ENCODE data around the gene LOXL3. TPM values are rescaled to one million over a fixed set of nuclear protein-coding genes. Genes with fewer than 3 reads are reported as not detected.
A peak's percentile ranks its signal among the peaks of the same experiment; 100 is the strongest.
"Not testable (repeated sequence)": the region's sequence is repeated elsewhere in the genome, so short reads cannot be mapped to it uniquely, and the experiment has no call there.

The LOXL3 gene
- total RNA-seq, 1 donor from 2014 or later = 112 TPM

- TF ChIP-seq, protein P1, sequence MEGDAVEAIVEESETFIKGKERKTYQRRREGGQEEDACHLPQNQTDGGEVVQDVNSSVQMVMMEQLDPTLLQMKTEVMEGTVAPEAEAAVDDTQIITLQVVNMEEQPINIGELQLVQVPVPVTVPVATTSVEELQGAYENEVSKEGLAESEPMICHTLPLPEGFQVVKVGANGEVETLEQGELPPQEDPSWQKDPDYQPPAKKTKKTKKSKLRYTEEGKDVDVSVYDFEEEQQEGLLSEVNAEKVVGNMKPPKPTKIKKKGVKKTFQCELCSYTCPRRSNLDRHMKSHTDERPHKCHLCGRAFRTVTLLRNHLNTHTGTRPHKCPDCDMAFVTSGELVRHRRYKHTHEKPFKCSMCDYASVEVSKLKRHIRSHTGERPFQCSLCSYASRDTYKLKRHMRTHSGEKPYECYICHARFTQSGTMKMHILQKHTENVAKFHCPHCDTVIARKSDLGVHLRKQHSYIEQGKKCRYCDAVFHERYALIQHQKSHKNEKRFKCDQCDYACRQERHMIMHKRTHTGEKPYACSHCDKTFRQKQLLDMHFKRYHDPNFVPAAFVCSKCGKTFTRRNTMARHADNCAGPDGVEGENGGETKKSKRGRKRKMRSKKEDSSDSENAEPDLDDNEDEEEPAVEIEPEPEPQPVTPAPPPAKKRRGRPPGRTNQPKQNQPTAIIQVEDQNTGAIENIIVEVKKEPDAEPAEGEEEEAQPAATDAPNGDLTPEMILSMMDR (IDR thresholded peaks at IDR 0.05) = no peak
- H3K36me3 Mint-ChIP-seq (ENCODE audit: low read depth) = no peaks in the 10 kb centered on the region
- H3K27me3 Mint-ChIP-seq (ENCODE audit: low read depth) = no peaks in the 10 kb centered on the region
- no peaks in the 10 kb centered on the region for H3K9me3 Mint-ChIP-seq (ENCODE audit: low read depth)
- peak overlapping the region; percentile 89 for H3K27ac Mint-ChIP-seq (ENCODE audit: unreplicated experiment)
- H3K4me1 Mint-ChIP-seq (ENCODE audit: low read depth) = peaks cover 59% of the 10 kb centered on the region
- DNase-seq (ENCODE audit: low spot score) = no peak
- no peak overlapping the region for H3K4me3 Mint-ChIP-seq (ENCODE audit: unreplicated experiment)
Observed at GRCh38 chr2:74566076-74566753, 12.5 kb upstream of the LOXL3 start.

DNA sequence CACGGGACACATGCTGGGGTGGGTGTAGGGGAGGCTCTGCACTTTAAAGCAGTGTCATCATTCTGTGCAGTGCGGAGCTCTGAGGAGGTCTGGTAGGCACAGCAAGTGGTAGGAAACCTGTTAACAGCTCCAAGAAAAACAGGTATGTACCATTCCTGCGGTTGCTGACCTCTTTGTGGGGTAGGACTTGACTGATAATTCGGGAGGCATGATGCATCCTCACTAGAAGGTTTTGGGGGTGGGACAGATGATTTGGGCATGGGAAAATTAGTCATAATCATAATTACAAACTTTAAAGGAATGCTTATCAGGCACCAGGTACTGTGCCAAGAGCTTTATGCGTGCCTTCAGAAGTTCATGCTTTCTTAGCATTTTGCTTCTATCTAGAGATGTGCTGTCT is 10.5 kb upstream of the LOXL3 start:
- H3K27me3 Mint-ChIP-seq (ENCODE audit: low read depth) = no peaks in the 10 kb centered on the region
- H3K4me1 Mint-ChIP-seq (ENCODE audit: low read depth) = peaks cover 68% of the 10 kb centered on the region
- TF ChIP-seq, protein P1 (IDR thresholded peaks at IDR 0.05) = no peak
- H3K9me3 Mint-ChIP-seq (ENCODE audit: low read depth) = no peaks in the 10 kb centered on the region
- H3K27ac Mint-ChIP-seq (ENCODE audit: unreplicated experiment) = peak overlapping the region; percentile 82
- no peaks in the 10 kb centered on the region for H3K36me3 Mint-ChIP-seq (ENCODE audit: low read depth)
- DNase-seq (ENCODE audit: low spot score) = no peak
- peak overlapping the region; percentile 26 for H3K4me3 Mint-ChIP-seq (ENCODE audit: unreplicated experiment)

- no peaks in the 10 kb centered on the region for H3K9me3 Mint-ChIP-seq (ENCODE audit: low read depth)
- DNase-seq (ENCODE audit: low spot score) = no peak
- no peaks in the 10 kb centered on the region for H3K36me3 Mint-ChIP-seq (ENCODE audit: low read depth)
- no peak overlapping the region for H3K4me3 Mint-ChIP-seq (ENCODE audit: unreplicated experiment)
- H3K27me3 Mint-ChIP-seq (ENCODE audit: low read depth) = no peaks in the 10 kb centered on the region
- TF ChIP-seq, protein P1 (IDR thresholded peaks at IDR 0.05) = no peak
- H3K4me1 Mint-ChIP-seq (ENCODE audit: low read depth) = peaks cover 54% of the 10 kb centered on the region
- peak overlapping the region; percentile 52 for H3K27ac Mint-ChIP-seq (ENCODE audit: unreplicated experiment)
Observed at GRCh38 chr2:74562126-74562775, 8.5 kb upstream of the LOXL3 start.

DNA sequence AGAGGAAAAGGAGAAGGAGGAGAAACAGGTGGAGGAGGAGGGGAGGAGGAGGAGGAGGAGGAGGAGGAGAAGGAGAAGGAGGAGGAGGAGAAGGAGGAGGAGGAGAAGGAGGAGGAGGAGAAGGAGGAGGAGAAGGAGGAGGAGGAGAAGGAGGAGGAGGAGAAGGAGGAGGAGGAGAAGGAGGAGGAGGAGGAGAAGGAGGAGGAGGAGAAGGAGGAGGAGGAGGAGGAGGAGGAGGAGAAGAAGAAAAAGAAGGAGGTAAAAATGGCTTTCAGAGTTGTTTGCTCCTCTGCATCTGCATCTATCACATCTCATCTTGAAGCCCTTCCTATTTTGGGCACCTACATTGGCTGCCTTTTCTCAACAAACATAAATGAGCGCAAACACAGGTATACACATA is 7.3 kb upstream of the LOXL3 start:
- not testable (repeated sequence) for H3K36me3 Mint-ChIP-seq (ENCODE audit: low read depth); H3K4me3 Mint-ChIP-seq (ENCODE audit: unreplicated experiment); H3K27ac Mint-ChIP-seq (ENCODE audit: unreplicated experiment); H3K27me3 Mint-ChIP-seq (ENCODE audit: low read depth); DNase-seq (ENCODE audit: low spot score); H3K9me3 Mint-ChIP-seq (ENCODE audit: low read depth)
- peaks cover 54% of the 10 kb centered on the region for H3K4me1 Mint-ChIP-seq (ENCODE audit: low read depth)

- H3K4me1 Mint-ChIP-seq (ENCODE audit: low read depth) = peaks cover 52% of the 10 kb centered on the region
- no peaks in the 10 kb centered on the region for H3K27me3 Mint-ChIP-seq (ENCODE audit: low read depth)
- peak overlapping the region; percentile 34 for H3K27ac Mint-ChIP-seq (ENCODE audit: unreplicated experiment)
- H3K4me3 Mint-ChIP-seq (ENCODE audit: unreplicated experiment) = no peak overlapping the region
- DNase-seq (ENCODE audit: low spot score) = no peak
- H3K36me3 Mint-ChIP-seq (ENCODE audit: low read depth) = no peaks in the 10 kb centered on the region
- TF ChIP-seq, protein P1 (IDR thresholded peaks at IDR 0.05) = no peak
- H3K9me3 Mint-ChIP-seq (ENCODE audit: low read depth) = no peaks in the 10 kb centered on the region
Observed at GRCh38 chr2:74560591-74560990, 6.8 kb upstream of the LOXL3 start.
